ENCODE data around the gene ARHGAP15. TPM values are rescaled to one million over a fixed set of nuclear protein-coding genes. Genes with fewer than 3 reads are reported as not detected.

ARHGAP15 gene
- total RNA-seq, 1 donor from 2014 or later = not detected

- DNase-seq (ENCODE audit: low read depth) = no peak
Observed at GRCh38 chr2:143246246-143246645, 117.0 kb downstream of the ARHGAP15 start.

DNA sequence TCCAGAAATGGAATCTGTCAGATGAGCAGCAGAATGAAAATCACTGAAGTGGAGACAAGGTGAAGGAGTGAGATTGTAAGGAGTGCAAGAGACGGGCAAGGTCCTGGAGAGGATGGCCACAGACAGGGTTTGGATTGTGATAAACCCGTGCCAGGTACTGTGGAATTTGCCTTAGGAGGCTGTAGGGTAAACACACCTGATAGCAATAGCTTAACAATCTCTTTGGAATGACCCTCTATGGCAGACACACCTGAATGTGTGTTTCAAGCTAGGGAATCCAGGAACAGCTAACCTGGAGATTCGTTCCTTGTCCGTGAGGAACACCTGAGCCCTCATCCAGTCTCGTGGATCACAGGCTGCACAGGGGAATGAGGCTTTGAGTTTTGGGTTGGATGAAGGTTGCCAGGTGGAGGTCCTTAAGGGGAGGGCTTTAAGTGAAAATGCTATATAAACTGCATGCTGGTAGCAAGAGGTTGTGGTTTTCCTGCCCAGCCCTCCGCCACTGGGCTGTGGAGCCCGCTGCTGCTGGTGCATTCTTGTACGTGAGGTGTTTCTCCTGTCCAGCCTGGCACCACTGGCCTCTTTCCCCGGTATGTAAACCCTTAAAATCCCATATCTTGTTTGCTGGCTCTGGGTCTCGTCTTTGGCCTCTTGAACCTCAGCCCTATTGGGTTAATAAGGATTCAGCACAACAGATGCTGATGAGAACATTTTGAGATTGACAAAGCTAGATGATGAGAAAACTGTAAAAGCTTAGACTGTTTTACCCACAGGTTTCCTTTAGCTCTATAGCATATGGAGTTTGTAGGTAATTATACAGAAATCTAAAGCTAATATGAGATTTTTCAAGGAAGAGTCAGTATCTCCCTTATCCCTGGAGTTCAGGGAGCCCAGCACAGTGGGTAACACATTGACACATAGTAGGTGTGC lies 117.9 kb downstream of the ARHGAP15 start:
- no peak overlapping the region for H3K4me3 ChIP-seq (ENCODE audit: low read depth, low read length)
- no peak for TF ChIP-seq CTCF (conservative IDR thresholded peaks at IDR 0.05; ENCODE audit: low read depth, low read length)
- DNase-seq (ENCODE audit: low read depth) = no peak

More at GRCh38 chr2:143246246-143246645, 117.0 kb downstream of the ARHGAP15 start:
- H3K4me3 ChIP-seq (ENCODE audit: low read depth, low read length) = no peak overlapping the region
- no peak for TF ChIP-seq CTCF (conservative IDR thresholded peaks at IDR 0.05; ENCODE audit: low read depth, low read length)

- no peak for TF ChIP-seq CTCF (conservative IDR thresholded peaks at IDR 0.05; ENCODE audit: low read depth, low read length)
- no peak overlapping the region for H3K4me3 ChIP-seq (ENCODE audit: low read depth, low read length)
- no peak for DNase-seq (ENCODE audit: low read depth)
Observed at GRCh38 chr2:143248631-143249030, 119.4 kb downstream of the ARHGAP15 start.

- TF ChIP-seq CTCF (conservative IDR thresholded peaks at IDR 0.05; ENCODE audit: low read depth, low read length) = no peak
- DNase-seq (ENCODE audit: low read depth) = no peak
Observed at GRCh38 chr2:143251681-143252080, 122.5 kb downstream of the ARHGAP15 start.

DNA sequence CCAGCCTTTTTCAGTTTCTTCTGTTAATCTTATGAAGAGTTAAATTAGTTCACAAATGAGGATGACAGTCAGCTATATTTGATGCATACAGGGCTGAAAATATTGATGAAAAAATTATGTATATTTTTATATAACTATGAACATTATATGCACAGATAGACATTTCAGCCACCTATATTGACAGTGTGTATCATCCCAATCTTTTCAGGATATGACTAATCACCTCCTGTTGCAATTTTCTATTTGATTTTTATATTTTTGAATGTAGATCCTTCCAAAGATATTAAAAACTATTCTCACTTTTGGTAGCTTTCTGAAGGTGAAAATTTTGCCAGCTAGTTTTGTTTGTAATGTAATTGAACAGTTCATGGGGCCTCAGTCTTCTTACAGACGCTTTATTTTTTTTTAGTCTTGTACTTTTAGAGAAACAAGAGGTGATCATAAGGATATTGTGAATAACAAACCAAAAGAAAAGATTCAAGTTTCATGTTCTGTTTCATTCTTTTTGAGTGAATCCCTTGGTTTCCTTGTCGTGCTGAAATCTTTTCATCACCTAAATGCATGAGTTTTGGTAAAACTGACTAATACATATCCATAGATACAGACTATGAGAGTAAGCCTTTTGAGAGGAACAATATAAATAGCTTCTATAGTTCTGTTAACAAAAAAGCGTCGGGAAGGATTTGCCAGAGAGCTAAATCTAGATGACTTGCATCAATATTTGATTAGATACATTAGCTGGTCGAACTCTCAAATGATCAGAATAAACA lies 123.1 kb downstream of the ARHGAP15 start:
- no peak for TF ChIP-seq CTCF (conservative IDR thresholded peaks at IDR 0.05; ENCODE audit: low read depth, low read length)
- no peak overlapping the region for H3K4me3 ChIP-seq (ENCODE audit: low read depth, low read length)
- DNase-seq (ENCODE audit: low read depth) = no peak

More at GRCh38 chr2:143251681-143252080, 122.5 kb downstream of the ARHGAP15 start:
- no peak overlapping the region for H3K4me3 ChIP-seq (ENCODE audit: low read depth, low read length)

- DNase-seq (ENCODE audit: low read depth) = no peak
- no peak for TF ChIP-seq CTCF (conservative IDR thresholded peaks at IDR 0.05; ENCODE audit: low read depth, low read length)
- no peak overlapping the region for H3K4me3 ChIP-seq (ENCODE audit: low read depth, low read length)
Observed at GRCh38 chr2:143254110-143254509, 124.9 kb downstream of the ARHGAP15 start.
